NCI-H748 (cell line): Measurements from ENCODE around the gene AKT1.

Experiments used
- DNase-seq: peaks from one replicate; lab custom pipeline; 2025; ENCODE audit not compliant: unreplicated experiment; lab: John Stamatoyannopoulos, UW

Gene AKT1

GRCh38 chr14:104800015-104800770 lies 4.6 kb upstream of the AKT1 start:
- peak; percentile 76 for DNase-seq

DNA sequence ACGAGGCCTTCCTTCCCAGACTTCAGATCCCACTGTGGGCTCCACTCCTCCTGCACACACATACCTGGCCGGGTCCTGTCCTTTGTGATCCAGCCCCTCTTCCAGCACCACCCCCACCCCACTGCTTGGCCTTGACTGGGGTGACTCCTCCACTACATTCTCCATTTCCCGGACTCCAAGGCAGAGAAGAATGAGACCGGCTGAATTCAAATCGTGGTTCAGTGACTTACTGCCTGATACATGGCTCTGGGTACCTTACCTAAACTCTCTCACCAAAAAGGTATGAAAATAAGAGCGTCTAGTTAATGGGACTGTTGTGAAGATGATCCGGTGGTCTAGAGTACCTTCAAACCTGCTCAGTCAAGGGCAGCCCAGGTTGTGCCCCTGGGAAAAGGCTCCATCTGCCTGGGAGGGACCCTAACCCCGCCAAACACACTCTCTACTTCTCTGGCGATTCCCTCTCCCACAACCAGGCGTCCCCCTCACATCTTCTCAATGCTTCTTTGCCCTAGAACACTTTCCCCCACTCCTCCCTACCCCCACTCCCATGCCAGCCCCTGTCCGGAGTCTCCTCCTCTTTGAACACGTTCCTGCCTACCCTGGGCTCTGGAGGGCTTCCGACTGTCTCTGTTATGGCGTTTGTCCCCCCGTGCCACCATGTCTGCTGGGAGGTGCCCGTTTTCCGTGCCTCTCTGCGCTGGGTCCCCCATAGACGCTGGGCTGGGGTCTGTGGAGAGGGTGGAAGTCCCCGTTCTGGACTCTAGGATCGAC lies 3.9 kb upstream of the AKT1 start:
- DNase-seq, result no peak

DNA sequence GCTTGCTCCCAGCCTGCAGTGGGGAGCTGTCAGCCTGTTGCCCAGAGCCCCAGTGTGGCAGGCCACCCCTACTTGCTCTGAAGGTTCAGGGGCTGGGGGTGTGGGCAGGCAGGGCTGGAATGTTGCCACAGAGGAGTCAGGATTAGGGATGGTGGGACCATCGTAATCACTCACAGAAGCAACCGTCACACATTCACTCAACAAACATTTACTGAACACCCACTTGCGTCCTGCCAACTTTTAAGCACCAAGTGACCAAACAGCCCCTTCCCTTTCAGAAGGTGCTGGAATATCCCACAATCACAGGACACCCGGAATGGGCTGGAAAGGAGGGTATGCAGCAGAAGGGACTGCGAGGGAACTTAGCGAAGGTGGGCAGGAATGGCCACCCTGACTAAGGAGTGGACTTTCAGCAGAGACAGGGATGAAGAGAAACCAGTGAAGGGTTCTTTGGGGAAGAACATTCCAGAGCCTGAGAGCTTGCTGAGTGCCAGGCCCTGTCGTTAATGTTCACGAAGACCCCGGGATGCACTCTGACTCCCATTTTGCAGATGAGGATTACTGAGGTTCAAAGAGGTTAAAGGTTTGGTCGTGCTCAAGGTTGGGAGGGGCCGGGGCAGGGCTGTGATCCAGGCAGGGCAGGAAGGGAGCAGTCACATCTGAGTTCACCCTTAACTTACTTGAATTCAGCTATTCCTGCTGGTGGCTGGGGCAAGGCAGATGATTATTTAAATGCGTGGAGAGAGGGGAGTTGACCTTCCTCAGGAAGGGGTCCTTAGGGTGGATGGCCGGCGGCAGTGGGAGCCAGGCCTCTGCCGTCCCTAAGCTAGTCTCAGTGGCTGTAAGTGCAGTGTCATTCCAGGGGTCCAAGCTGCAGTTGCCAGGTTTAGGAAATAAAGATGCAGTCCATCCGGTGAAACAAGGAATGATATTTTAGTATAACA lies 3.0 kb upstream of the AKT1 start:
- no peak for DNase-seq

DNA sequence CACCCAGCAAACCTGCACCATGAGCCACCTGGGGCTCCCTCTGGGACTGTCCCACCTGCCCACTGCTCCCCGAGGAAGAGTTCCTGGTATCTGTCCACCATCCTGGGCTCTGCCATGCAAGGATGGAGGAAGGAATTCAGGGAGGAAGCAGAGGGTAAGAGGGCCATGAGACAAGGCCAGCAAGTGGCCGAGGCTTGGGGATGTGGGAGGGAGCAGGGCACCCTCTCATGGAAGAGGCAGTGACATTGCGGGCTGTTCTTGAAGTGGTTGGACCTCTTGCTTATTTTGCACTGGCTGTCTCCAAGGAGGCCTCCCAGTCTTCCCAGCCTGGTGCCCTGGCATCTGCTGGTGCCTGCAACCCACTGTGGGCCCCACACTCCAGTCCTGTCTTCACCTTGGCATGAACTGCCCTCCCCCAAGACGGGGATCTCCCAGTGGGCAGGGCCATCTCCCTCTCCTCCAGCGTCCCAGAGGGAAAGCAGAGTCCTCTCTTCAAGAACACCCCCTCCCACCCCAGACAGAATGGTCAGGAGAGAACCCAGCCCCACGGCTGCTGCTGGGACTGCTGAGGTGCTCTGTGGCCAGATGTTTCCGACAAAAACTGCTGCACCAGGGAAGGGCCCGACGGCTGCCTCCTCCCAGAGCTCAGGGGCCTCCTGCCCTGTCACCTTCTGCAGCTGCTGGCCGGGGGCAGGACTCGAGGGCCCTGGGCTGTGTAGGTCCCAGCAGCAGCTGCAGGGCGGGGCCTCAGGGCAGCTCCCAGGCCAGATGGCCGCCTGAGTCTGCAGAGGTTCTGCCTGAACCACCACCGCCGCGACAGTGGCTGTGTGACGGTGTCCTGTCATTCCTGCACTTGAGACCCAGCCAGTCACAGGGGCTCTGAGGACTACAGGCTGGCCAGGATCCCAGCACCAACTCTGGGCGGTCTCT lies 1.8 kb upstream of the AKT1 start:
- DNase-seq, result peak; percentile 23

DNA sequence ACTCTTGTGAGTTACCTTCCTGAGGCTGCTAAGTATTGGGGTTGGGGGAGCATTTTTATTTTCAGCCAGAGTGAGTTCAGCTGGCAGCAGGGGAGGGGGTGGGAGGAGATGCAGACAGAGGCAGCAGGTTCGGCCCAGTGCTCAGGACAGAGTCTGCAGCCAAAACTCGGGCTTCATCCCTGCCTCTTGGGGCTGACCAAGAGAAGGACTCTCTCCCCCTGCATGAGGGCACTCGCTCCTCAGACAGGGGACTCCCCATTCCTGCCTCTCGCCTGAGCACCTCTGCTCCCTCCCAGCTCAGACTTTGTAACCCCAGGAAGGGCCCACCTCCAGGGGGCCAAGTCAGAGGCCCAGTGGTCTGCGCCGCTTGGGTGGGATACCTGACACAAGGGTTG lies 1.1 kb upstream of the AKT1 start:
- DNase-seq, result no peak

GRCh38 chr14:104795781-104796686 lies 486 bp upstream of the AKT1 start:
- peak; percentile 59 for DNase-seq

DNA sequence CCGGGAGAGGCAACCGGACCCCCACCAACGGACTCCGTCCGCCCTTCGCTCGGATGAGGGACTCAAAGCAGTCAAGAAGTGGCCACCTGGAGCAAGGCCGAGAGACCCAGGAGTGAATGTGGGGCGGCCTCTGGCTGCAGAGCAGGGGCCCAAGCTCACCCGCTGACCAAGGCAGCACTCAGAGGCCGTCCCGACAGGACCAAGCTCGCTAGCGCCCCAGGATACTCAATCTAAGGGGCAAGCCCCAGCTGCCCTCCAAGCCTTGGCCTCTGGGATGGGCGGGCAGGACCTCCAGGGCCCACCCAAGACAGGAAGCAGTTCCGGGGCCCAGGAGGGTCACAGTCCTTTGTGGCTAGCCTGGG lies 936 bp downstream of the AKT1 start:
- peak; percentile 26 for DNase-seq

GRCh38 chr14:104794099-104794498 lies 1.4 kb downstream of the AKT1 start:
- peak; percentile 37 for DNase-seq

- no peak for DNase-seq
These were observed 1.9 kb downstream of the AKT1 start for GRCh38 chr14:104793703-104793959.

- no peak for DNase-seq
These were observed 2.4 kb downstream of the AKT1 start for GRCh38 chr14:104792945-104793702.

DNA sequence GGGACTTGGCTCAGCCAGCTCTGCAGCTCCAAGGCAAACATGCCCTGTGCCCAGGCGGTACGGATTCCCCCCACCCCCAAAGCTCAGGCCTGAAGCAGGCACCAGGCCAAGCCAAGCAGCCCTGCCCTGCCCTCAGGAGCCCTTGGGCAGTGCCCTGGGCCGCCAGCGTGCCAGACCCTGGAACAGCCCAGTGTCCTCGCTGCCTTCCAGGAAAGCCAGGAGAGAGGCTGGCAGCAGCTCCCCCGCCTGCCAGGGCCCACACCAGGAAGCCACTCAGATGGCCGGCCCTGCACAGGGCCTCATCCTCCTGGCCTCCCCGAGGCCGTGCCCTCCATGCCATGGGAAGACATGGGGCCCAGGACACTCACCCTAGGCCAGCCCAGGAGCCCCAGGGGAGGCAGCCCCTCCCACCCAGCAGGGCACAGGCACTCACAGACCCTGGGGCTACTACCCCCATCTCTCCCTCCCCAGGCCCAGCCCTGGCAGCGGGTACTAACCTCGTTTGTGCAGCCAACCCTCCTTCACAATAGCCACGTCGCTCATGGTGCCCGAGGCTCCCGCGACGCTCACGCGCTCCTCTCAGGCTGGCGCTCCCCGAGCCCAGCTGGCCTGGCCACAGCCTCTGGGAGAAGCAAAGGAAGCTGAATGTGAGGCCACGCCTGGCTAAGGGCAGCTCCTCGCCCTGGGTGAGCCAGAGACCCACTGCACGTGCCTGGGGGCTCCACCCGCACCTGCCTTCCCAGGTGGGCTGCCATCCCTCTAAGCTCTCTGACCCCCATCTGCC lies 3.3 kb downstream of the AKT1 start:
- DNase-seq, result peak; percentile 48

DNA sequence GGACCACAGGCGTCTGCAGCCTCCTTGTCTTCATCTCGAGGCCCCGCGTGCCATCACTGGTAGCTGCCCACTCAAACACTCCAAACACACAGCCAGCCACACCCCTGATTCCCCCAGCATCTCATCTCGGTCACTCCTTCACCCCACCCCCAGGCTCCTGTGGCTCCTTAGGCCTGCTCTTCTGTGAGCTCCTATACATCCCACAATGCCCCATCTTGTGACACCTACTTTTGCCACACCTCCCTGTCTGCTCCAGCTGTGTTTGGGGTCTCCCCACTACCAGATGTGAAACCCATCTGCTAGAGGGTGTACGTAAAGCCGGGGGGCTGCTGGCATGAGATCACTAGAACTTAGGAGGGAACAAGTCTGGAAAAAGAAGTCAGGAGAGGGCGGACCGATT lies 4.1 kb downstream of the AKT1 start:
- no peak for DNase-seq

- no peak for DNase-seq
These were observed 5.5 kb downstream of the AKT1 start for GRCh38 chr14:104789752-104790743.

DNA sequence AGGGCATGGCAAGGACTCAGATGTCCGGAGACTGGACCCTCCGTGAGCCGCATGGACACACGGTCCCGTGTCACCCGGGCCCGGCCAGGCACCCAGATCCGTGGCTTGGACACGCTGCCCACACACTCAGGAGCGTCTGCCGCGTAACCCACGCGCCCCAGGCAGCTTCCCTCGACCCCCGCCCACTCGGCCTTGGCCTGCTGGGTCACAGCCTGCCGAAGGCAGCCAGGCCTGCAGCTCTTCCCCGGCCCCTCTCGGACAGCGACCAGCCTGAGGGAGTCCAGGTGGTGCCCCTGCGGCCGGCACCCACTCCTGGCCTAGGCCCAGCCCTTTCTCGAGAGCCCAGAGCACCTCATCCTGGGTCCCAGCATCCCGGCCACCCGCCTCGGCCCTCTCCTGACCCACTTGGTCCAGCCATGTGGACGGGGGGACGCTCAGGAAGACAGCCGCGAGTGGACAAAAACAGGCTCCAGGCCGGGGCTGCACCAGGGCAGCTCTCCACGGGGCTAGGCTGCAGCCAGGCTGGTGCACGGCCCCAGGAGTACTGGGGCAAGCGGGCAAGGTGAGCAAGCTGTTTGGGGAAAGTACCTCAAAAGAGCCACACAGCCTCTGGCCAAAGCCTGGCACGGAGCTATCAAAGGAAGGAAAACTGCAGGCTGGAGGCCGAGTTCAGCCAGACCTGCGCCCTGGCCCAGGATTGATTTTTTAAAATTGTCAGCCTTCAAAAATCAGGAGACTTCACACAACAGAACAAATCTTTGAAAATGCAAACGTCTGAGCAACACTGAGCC lies 6.5 kb downstream of the AKT1 start:
- no peak for DNase-seq

GRCh38 chr14:104788161-104788818 lies 7.3 kb downstream of the AKT1 start:
- DNase-seq, result peak; percentile 38

GRCh38 chr14:104787736-104788135 lies 7.8 kb downstream of the AKT1 start:
- no peak for DNase-seq
